Ectodermal cell (in vitro differentiated cells): ENCODE results near the gene DIS3L2. TPM values are rescaled to one million over a fixed set of nuclear protein-coding genes. Genes with fewer than 3 reads are reported as not detected.

Experiments used
- H3K27ac ChIP-seq: 2 replicates; pipeline ENCODE4 v1.7.0; 2013; ENCODE audit warnings: mild to moderate bottlenecking, low read depth, low read length; ENCODE audit not compliant: insufficient read depth, poor library complexity, severe bottlenecking
- H3K27me3 ChIP-seq: 2 replicates; pipeline ENCODE4 v1.7.0; 2013; ENCODE audit warnings: mild to moderate bottlenecking, low read length; ENCODE audit not compliant: insufficient read depth, control insufficient read depth, poor library complexity, severe bottlenecking
- H3K36me3 ChIP-seq: one replicate; pipeline ENCODE4 v1.7.0; 2013; ENCODE audit warnings: low read length; ENCODE audit not compliant: control insufficient read depth, insufficient read depth
- H3K4me1 ChIP-seq: one replicate; pipeline ENCODE4 v1.7.0; 2013; ENCODE audit warnings: low read length; ENCODE audit not compliant: control insufficient read depth, insufficient read depth
- H3K4me3 ChIP-seq: 2 replicates; pipeline ENCODE4 v1.7.0; 2013; ENCODE audit warnings: low read depth, low read length, control low read depth; ENCODE audit not compliant: insufficient read depth
- H3K9me3 ChIP-seq: 2 replicates; pipeline ENCODE4 v1.7.0; 2013; ENCODE audit warnings: mild to moderate bottlenecking, low read length, moderate library complexity; ENCODE audit not compliant: control insufficient read depth
- WGBS, 2 experiments: methylation state at CpG; one replicate each; pipeline ENCODE4 v1.1.7; 2013; ENCODE audit warnings: missing lambda C conversion rate in 2 of 2; 5-methylcytosine and 5-hydroxymethylcytosine counted together
- polyA plus RNA-seq, 4 experiments: library from polyadenylated mRNA; stranded (reverse); fragments of 50-300 nt; gene quantifications; one replicate each; pipeline ENCODE4 v1.2.3, GENCODE V29; 2013

DIS3L2 gene, protein sequence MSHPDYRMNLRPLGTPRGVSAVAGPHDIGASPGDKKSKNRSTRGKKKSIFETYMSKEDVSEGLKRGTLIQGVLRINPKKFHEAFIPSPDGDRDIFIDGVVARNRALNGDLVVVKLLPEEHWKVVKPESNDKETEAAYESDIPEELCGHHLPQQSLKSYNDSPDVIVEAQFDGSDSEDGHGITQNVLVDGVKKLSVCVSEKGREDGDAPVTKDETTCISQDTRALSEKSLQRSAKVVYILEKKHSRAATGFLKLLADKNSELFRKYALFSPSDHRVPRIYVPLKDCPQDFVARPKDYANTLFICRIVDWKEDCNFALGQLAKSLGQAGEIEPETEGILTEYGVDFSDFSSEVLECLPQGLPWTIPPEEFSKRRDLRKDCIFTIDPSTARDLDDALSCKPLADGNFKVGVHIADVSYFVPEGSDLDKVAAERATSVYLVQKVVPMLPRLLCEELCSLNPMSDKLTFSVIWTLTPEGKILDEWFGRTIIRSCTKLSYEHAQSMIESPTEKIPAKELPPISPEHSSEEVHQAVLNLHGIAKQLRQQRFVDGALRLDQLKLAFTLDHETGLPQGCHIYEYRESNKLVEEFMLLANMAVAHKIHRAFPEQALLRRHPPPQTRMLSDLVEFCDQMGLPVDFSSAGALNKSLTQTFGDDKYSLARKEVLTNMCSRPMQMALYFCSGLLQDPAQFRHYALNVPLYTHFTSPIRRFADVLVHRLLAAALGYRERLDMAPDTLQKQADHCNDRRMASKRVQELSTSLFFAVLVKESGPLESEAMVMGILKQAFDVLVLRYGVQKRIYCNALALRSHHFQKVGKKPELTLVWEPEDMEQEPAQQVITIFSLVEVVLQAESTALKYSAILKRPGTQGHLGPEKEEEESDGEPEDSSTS
- polyA plus RNA-seq (2013, experiment 1 of 4): 32.2 TPM
- 29.7 TPM for polyA plus RNA-seq (2013, experiment 2 of 4)
- 19.0 TPM for polyA plus RNA-seq (2013, experiment 3 of 4)
- polyA plus RNA-seq (2013, experiment 4 of 4): 24.3 TPM

GRCh38 chr2:231961349-231962166, at the start of gene DIS3L2:
Gene DIS3L2 (plus strand): TSS chr2:231961713. CDS start chr2:232014928, 53,215 bp downstream.
- Histone ChIP-seq H3K27me3 (no peaks in the 10 kb centered on the region), H3K9me3 (no peaks in the 10 kb centered on the region), H3K27ac (peak within 1 kb of the TSS; percentile 70), H3K4me1 (peaks cover 7% of the 10 kb centered on the region), H3K4me3 (peak within 1 kb of the TSS; percentile 67), H3K36me3 (no peaks in the 10 kb centered on the region)
- 0 to 1% methylated on average over 83 of the region's 83 CpGs for WGBS, 2 experiments

GRCh38 chr2:231914077-231914690, 47.3 kb upstream of the DIS3L2 start:
- Histone ChIP-seq H3K4me3 (no peak overlapping the region), H3K4me1 (peaks cover 6% of the 10 kb centered on the region), H3K36me3 (no peaks in the 10 kb centered on the region), H3K9me3 (no peaks in the 10 kb centered on the region), H3K27ac (no peak overlapping the region), H3K27me3 (no peaks in the 10 kb centered on the region)
- WGBS, 2 experiments: 93 to 95% methylated on average over 14 of the region's 14 CpGs

DNA sequence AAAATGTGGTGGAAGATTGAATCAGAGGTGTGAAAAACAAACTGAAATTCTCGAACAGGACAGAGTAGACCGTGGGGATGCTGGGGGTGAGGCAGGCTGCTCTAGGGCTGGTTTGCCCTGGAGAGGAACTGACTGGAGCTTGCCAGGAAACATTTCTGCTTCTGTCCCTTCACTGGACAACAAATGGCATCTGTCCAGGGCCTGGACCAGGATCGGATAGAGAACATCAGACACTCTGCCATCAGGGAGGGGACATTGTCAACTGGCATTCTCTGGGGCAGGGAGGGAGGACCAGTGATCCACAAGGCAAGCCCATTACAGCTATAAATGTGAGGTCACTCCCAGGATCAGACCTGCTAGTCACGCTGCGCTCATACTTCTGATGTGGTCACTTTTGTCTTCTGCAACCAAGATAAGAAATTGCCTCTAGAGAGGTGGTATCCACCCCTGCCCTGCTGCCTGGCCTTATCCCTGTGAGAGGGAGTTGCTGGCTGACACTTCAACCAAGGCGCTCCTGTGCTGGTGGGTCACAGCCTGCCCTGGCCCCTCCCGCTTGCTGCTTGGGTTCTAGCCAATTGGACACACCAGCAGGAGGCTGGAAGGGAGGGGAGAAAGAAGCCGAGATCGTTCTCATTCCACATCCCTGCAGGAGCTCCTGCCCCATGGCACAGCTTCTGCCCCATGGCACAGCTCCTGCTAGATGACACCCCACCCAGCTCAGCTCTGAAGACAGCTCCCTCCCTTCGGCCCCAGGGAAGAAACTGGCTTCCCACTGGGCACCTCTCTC, 44.0 kb upstream of the DIS3L2 start:
- Histone ChIP-seq H3K27me3 (peaks cover 7% of the 10 kb centered on the region), H3K27ac (no peak overlapping the region), H3K9me3 (no peaks in the 10 kb centered on the region), H3K36me3 (no peaks in the 10 kb centered on the region), H3K4me1 (peaks cover 6% of the 10 kb centered on the region), H3K4me3 (no peak overlapping the region)
- 69 to 70% methylated on average over 10 of the region's 10 CpGs for WGBS, 2 experiments

DNA sequence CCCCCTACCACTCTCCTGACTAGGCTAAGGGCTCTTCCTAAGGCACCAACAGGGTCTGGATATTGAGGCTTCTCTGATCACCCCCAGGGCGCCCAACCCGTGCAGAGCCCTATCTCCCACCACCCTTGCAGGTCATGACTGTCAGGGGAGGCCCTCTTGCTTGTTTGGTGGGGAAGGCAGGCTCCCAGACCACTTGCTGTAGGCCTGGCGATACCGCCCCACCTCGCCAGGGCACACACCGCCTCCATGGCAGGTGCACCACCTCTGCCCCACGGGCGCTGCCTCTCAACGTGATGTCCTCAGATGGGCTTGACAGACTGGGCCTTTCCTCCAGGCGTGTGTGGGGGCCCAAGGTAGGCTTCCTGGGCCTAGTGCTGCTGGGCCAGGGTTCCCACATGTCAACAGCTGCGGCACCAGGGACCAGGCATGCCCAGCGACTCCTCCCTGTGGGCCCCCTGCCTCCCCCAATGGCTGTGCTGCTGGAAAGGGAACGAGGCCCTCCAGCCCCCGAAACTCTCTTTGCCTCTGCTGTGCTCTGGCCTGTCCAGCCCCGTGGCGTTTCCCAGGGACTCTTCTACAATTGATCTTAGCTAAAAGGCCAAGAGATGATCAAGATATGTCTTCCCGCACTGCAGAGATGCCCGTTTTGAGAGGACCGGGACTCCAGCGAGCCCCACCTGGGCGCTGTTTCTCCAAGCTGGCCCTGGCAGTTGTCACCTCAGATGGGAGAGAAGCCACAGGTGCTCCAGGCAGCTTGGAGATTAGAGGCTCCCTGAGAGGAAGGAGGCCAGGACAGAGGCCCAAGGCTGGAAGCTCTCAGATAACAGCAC, 42.8 kb upstream of the DIS3L2 start:
- no peaks in the 10 kb centered on the region for H3K9me3 ChIP-seq
- WGBS, 2 experiments: 95 to 96% methylated on average over 21 of the region's 21 CpGs
- no peak overlapping the region for H3K27ac ChIP-seq
- H3K4me3 ChIP-seq: no peak overlapping the region
- peaks cover 6% of the 10 kb centered on the region for H3K4me1 ChIP-seq
- H3K36me3 ChIP-seq: no peaks in the 10 kb centered on the region
- peaks cover 19% of the 10 kb centered on the region for H3K27me3 ChIP-seq

DNA sequence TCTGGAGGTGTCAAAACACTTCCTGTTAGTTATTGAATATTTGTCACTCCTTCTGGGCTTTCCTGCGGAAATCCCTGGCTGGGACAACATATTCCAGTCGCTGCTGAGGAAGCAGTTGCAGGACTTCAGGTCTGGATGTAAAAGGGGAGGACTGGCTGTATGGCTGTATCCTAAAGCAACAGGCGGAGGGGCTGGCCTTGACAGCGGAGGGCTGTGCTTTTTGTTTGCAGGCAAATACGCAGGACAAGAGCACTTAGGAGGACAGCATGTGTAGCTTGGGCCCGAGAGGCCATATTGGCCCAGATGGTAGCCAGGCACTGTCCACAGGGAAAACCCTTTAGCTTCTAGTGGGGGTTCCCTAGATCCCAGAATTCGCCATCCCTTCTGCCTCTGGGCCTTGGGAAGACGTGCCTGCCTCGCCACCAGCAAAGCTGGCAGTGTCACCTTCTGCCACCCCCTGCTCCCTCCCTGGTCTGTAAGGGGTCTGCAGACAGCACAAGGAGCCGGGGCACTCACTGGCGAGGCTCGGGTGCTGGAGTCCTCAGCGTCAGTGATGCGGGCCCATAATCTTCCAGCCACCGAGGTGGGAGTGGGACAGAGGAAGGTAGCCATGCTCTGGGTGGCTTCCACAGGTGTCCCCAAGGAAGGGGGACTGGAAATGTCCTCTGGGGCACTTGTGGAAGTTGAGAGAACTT, 42.0 kb upstream of the DIS3L2 start:
- Histone ChIP-seq H3K4me3 (no peak overlapping the region), H3K9me3 (no peaks in the 10 kb centered on the region), H3K27ac (no peak overlapping the region), H3K36me3 (no peaks in the 10 kb centered on the region), H3K4me1 (peaks cover 6% of the 10 kb centered on the region), H3K27me3 (peaks cover 27% of the 10 kb centered on the region)
- 92 to 94% methylated on average over 15 of the region's 15 CpGs for WGBS, 2 experiments

DNA sequence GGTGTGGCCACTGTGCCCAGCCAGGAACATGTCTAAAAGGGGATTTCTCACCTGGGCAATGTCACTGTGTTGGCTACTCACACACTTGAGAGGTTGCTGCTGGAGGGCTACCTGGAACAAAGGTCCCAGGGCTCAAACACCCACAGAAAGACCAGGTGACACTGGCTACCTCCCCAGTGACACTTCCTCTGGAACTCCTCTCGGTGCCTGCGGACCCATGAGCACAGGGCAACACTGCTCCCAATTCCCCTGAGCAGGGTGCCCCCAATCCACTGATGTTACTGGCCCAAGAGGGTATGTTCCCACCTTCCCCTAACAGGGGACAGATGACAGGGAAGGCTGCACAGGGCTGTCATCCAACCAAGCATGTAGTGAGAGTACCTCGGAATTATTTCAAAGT, 41.1 kb upstream of the DIS3L2 start:
- peaks cover 6% of the 10 kb centered on the region for H3K4me1 ChIP-seq
- H3K27me3 ChIP-seq: peaks cover 36% of the 10 kb centered on the region
- WGBS, 2 experiments: 97% methylated on average over 2 of the region's 3 CpGs
- H3K27ac ChIP-seq: no peak overlapping the region
- no peaks in the 10 kb centered on the region for H3K9me3 ChIP-seq
- H3K36me3 ChIP-seq: no peaks in the 10 kb centered on the region
- H3K4me3 ChIP-seq: no peak overlapping the region

DNA sequence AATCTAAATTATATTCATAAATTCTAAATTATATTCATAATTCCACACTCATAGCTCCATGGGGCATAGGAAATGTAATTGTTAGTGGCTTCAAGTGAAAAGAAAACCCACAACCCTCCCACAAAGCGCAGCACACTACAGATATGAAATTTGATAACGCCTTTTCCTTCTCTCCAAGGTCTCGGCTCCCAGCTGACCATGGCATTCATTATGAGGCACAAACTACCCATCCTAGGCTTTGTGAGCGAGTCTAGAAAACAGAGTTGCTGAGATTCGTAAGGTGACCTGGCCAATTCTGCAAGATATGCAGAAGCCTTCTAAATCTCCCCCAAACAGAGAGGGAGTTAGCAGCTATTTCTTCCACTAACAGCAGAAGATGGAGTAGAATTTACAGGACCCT, 40.7 kb upstream of the DIS3L2 start:
- Histone ChIP-seq H3K4me3 (no peak overlapping the region), H3K9me3 (no peaks in the 10 kb centered on the region), H3K4me1 (peaks cover 6% of the 10 kb centered on the region), H3K27ac (no peak overlapping the region), H3K36me3 (no peaks in the 10 kb centered on the region), H3K27me3 (peaks cover 40% of the 10 kb centered on the region)
- WGBS, 2 experiments: 95 to 96% methylated on average over 5 of the region's 5 CpGs

- Histone ChIP-seq H3K4me1 (peaks cover 14% of the 10 kb centered on the region), H3K4me3 (no peak overlapping the region), H3K27ac (no peak overlapping the region), H3K27me3 (peaks cover 57% of the 10 kb centered on the region), H3K36me3 (no peaks in the 10 kb centered on the region), H3K9me3 (no peaks in the 10 kb centered on the region)
- WGBS, 2 experiments: 94 to 95% methylated on average over 15 of the region's 15 CpGs
Measured at GRCh38 chr2:231922311-231923009, 39.1 kb upstream of the DIS3L2 start.
